Measurements from ENCODE around the gene ADGRD1.
"Not testable (repeated sequence)": the region's sequence is repeated elsewhere in the genome, so short reads cannot be mapped to it uniquely, and the experiment has no call there.

The ADGRD1 gene

GRCh38 chr12:131113568-131114270 lies 160.0 kb downstream of the ADGRD1 start:
- Histone ChIP-seq H3K9ac (ENCODE audit: low read depth in 1 of 2, low read length in 2 of 2) (no peak overlapping the region), H3K9me3 (ENCODE audit: control insufficient read depth in 1 of 2, low read length in 2 of 2) (no peaks in the 10 kb centered on the region), H3K27me3 (ENCODE audit: control insufficient read depth in 1 of 2, insufficient read depth in 2 of 2, low read length in 2 of 2) (no peaks in the 10 kb centered on the region), H3K27ac (ENCODE audit: low read depth, low read length) (no peak overlapping the region), H3K4me1 (ENCODE audit: control insufficient read depth in 1 of 2, insufficient read depth in 2 of 2, low read length in 2 of 2) (no peaks in the 10 kb centered on the region), H3K4me3 (ENCODE audit: low read depth in 1 of 2, low read length in 2 of 2) (no peak overlapping the region), H3K36me3 (ENCODE audit: control insufficient read depth in 1 of 2, insufficient read depth in 2 of 2, low read length in 2 of 2) (peaks cover 0 to 2% of the 10 kb centered on the region in 2 donors)

- peaks cover 0 to 3% of the 10 kb centered on the region in 2 donors for H3K36me3 ChIP-seq (ENCODE audit: control insufficient read depth in 1 of 2, insufficient read depth in 2 of 2, low read length in 2 of 2)
- H3K4me3 ChIP-seq (ENCODE audit: low read depth in 1 of 2, low read length in 2 of 2), result no peak overlapping the region
- H3K9me3 ChIP-seq (ENCODE audit: control insufficient read depth in 1 of 2, low read length in 2 of 2), result no peaks in the 10 kb centered on the region
- no peaks in the 10 kb centered on the region for H3K4me1 ChIP-seq (ENCODE audit: control insufficient read depth in 1 of 2, insufficient read depth in 2 of 2, low read length in 2 of 2)
- H3K27ac ChIP-seq (ENCODE audit: low read depth, low read length), result no peak overlapping the region
- no peaks in the 10 kb centered on the region for H3K27me3 ChIP-seq (ENCODE audit: control insufficient read depth in 1 of 2, insufficient read depth in 2 of 2, low read length in 2 of 2)
- no peak overlapping the region for H3K9ac ChIP-seq (ENCODE audit: low read depth in 1 of 2, low read length in 2 of 2)
These were observed 160.6 kb downstream of the ADGRD1 start for GRCh38 chr12:131114271-131114670.

- Histone ChIP-seq H3K9me3 (ENCODE audit: control insufficient read depth in 1 of 2, low read length in 2 of 2) (no peaks in the 10 kb centered on the region), H3K27me3 (ENCODE audit: control insufficient read depth in 1 of 2, insufficient read depth in 2 of 2, low read length in 2 of 2) (no peaks in the 10 kb centered on the region), H3K9ac (ENCODE audit: low read depth in 1 of 2, low read length in 2 of 2) (no peak overlapping the region), H3K27ac (ENCODE audit: low read depth, low read length) (no peak overlapping the region), H3K4me3 (ENCODE audit: low read depth in 1 of 2, low read length in 2 of 2) (no peak overlapping the region), H3K4me1 (ENCODE audit: control insufficient read depth in 1 of 2, insufficient read depth in 2 of 2, low read length in 2 of 2) (no peaks in the 10 kb centered on the region), H3K36me3 (ENCODE audit: control insufficient read depth in 1 of 2, insufficient read depth in 2 of 2, low read length in 2 of 2) (peaks cover 0 to 3% of the 10 kb centered on the region in 2 donors)
These were observed 161.4 kb downstream of the ADGRD1 start for GRCh38 chr12:131114942-131115584.

- Histone ChIP-seq H3K4me1 (ENCODE audit: control insufficient read depth in 1 of 2, insufficient read depth in 2 of 2, low read length in 2 of 2) (no peaks in the 10 kb centered on the region), H3K4me3 (ENCODE audit: low read depth in 1 of 2, low read length in 2 of 2) (no peak overlapping the region), H3K9ac (ENCODE audit: low read depth in 1 of 2, low read length in 2 of 2) (no peak overlapping the region), H3K27me3 (ENCODE audit: control insufficient read depth in 1 of 2, insufficient read depth in 2 of 2, low read length in 2 of 2) (no peaks in the 10 kb centered on the region), H3K9me3 (ENCODE audit: control insufficient read depth in 1 of 2, low read length in 2 of 2) (no peaks in the 10 kb centered on the region), H3K27ac (ENCODE audit: low read depth, low read length) (no peak overlapping the region), H3K36me3 (ENCODE audit: control insufficient read depth in 1 of 2, insufficient read depth in 2 of 2, low read length in 2 of 2) (peaks cover 0 to 3% of the 10 kb centered on the region in 2 donors)
These were observed 162.2 kb downstream of the ADGRD1 start for GRCh38 chr12:131115766-131116467.

- Histone ChIP-seq H3K9ac (ENCODE audit: low read depth in 1 of 2, low read length in 2 of 2) (no peak overlapping the region), H3K4me3 (ENCODE audit: low read depth in 1 of 2, low read length in 2 of 2) (no peak overlapping the region), H3K9me3 (ENCODE audit: control insufficient read depth in 1 of 2, low read length in 2 of 2) (no peaks in the 10 kb centered on the region), H3K4me1 (ENCODE audit: control insufficient read depth in 1 of 2, insufficient read depth in 2 of 2, low read length in 2 of 2) (no peaks in the 10 kb centered on the region), H3K27me3 (ENCODE audit: control insufficient read depth in 1 of 2, insufficient read depth in 2 of 2, low read length in 2 of 2) (no peaks in the 10 kb centered on the region), H3K36me3 (ENCODE audit: control insufficient read depth in 1 of 2, insufficient read depth in 2 of 2, low read length in 2 of 2) (peaks cover 0 to 3% of the 10 kb centered on the region in 2 donors), H3K27ac (ENCODE audit: low read depth, low read length) (no peak overlapping the region)
These were observed 162.9 kb downstream of the ADGRD1 start for GRCh38 chr12:131116468-131117117.

- H3K9me3 ChIP-seq (ENCODE audit: control insufficient read depth in 1 of 2, low read length in 2 of 2), result no peaks in the 10 kb centered on the region
- no peak overlapping the region for H3K9ac ChIP-seq (ENCODE audit: low read depth in 1 of 2, low read length in 2 of 2)
- H3K36me3 ChIP-seq (ENCODE audit: control insufficient read depth in 1 of 2, insufficient read depth in 2 of 2, low read length in 2 of 2), result peaks cover 0 to 3% of the 10 kb centered on the region in 2 donors
- no peaks in the 10 kb centered on the region for H3K27me3 ChIP-seq (ENCODE audit: control insufficient read depth in 1 of 2, insufficient read depth in 2 of 2, low read length in 2 of 2)
- no peak overlapping the region for H3K27ac ChIP-seq (ENCODE audit: low read depth, low read length)
- H3K4me1 ChIP-seq (ENCODE audit: control insufficient read depth in 1 of 2, insufficient read depth in 2 of 2, low read length in 2 of 2), result no peaks in the 10 kb centered on the region
- no peak overlapping the region for H3K4me3 ChIP-seq (ENCODE audit: low read depth in 1 of 2, low read length in 2 of 2)
These were observed 163.9 kb downstream of the ADGRD1 start for GRCh38 chr12:131117438-131118245.

GRCh38 chr12:131118371-131118770 lies 164.7 kb downstream of the ADGRD1 start:
- Histone ChIP-seq H3K4me1 (ENCODE audit: control insufficient read depth in 1 of 2, insufficient read depth in 2 of 2, low read length in 2 of 2) (no peaks in the 10 kb centered on the region), H3K36me3 (ENCODE audit: control insufficient read depth in 1 of 2, insufficient read depth in 2 of 2, low read length in 2 of 2) (peaks cover 0 to 3% of the 10 kb centered on the region in 2 donors), H3K9me3 (ENCODE audit: control insufficient read depth in 1 of 2, low read length in 2 of 2) (no peaks in the 10 kb centered on the region), H3K27me3 (ENCODE audit: control insufficient read depth in 1 of 2, insufficient read depth in 2 of 2, low read length in 2 of 2) (no peaks in the 10 kb centered on the region), H3K27ac (ENCODE audit: low read depth, low read length) (no peak overlapping the region), H3K9ac (ENCODE audit: low read depth in 1 of 2, low read length in 2 of 2) (no peak overlapping the region), H3K4me3 (ENCODE audit: low read depth in 1 of 2, low read length in 2 of 2) (no peak overlapping the region)

GRCh38 chr12:131119345-131119744 lies 165.6 kb downstream of the ADGRD1 start:
- not testable (repeated sequence) for H3K4me1 ChIP-seq (ENCODE audit: control insufficient read depth in 1 of 2, insufficient read depth in 2 of 2, low read length in 2 of 2); H3K4me3 ChIP-seq (ENCODE audit: low read depth in 1 of 2, low read length in 2 of 2); H3K36me3 ChIP-seq (ENCODE audit: control insufficient read depth in 1 of 2, insufficient read depth in 2 of 2, low read length in 2 of 2); H3K27me3 ChIP-seq (ENCODE audit: control insufficient read depth in 1 of 2, insufficient read depth in 2 of 2, low read length in 2 of 2); H3K27ac ChIP-seq (ENCODE audit: low read depth, low read length); H3K9me3 ChIP-seq (ENCODE audit: control insufficient read depth in 1 of 2, low read length in 2 of 2); H3K9ac ChIP-seq (ENCODE audit: low read depth in 1 of 2, low read length in 2 of 2)

GRCh38 chr12:131119936-131120335 lies 166.2 kb downstream of the ADGRD1 start:
- Histone ChIP-seq H3K9me3 (ENCODE audit: control insufficient read depth in 1 of 2, low read length in 2 of 2) (no peaks in the 10 kb centered on the region), H3K9ac (ENCODE audit: low read depth in 1 of 2, low read length in 2 of 2) (no peak overlapping the region), H3K4me3 (ENCODE audit: low read depth in 1 of 2, low read length in 2 of 2) (no peak overlapping the region), H3K27ac (ENCODE audit: low read depth, low read length) (no peak overlapping the region), H3K27me3 (ENCODE audit: control insufficient read depth in 1 of 2, insufficient read depth in 2 of 2, low read length in 2 of 2) (no peaks in the 10 kb centered on the region), H3K36me3 (ENCODE audit: control insufficient read depth in 1 of 2, insufficient read depth in 2 of 2, low read length in 2 of 2) (peaks cover 0 to 3% of the 10 kb centered on the region in 2 donors), H3K4me1 (ENCODE audit: control insufficient read depth in 1 of 2, insufficient read depth in 2 of 2, low read length in 2 of 2) (no peaks in the 10 kb centered on the region)

All from duodenal mucosa (tissue), 2 donors.